H9 (cell line): Measurements from ENCODE around the gene GPAT3. TPM values are rescaled to one million over a fixed set of nuclear protein-coding genes. Genes with fewer than 3 reads are reported as not detected.

ENCODE experiments used
- DNase-seq: peaks from one replicate; pipeline ENCODE4 v3.0.0-alpha.2; 2017
- H2AFZ ChIP-seq: one replicate; pipeline ENCODE4 v1.6.1; 2013; ENCODE audit warnings: mild to moderate bottlenecking, low read length, control low read depth, moderate library complexity
- H2AK5ac ChIP-seq: 2 replicates; pipeline ENCODE4 v1.6.1; 2013; ENCODE audit warnings: low read length, control low read depth, mixed read lengths; ENCODE audit not compliant: insufficient read length
- H2BK120ac ChIP-seq: one replicate; pipeline ENCODE4 v1.6.1; 2013; ENCODE audit warnings: low read depth, mild to moderate bottlenecking, low read length, control low read depth, inconsistent platforms; ENCODE audit not compliant: poor library complexity, severe bottlenecking
- H2BK12ac ChIP-seq: 2 replicates; pipeline ENCODE4 v1.6.1; 2013; ENCODE audit warnings: low read length, control low read depth, mixed read lengths, low read depth; ENCODE audit not compliant: insufficient read length
- H2BK15ac ChIP-seq: 2 replicates; pipeline ENCODE4 v1.6.1; 2013; ENCODE audit warnings: low read depth, low read length, control low read depth
- H2BK20ac ChIP-seq: one replicate; pipeline ENCODE4 v1.6.1; 2013; ENCODE audit warnings: low read depth, mild to moderate bottlenecking, low read length, control low read depth, inconsistent platforms; ENCODE audit not compliant: poor library complexity, severe bottlenecking
- H2BK5ac ChIP-seq: 2 replicates; pipeline ENCODE4 v1.6.1; 2013; ENCODE audit warnings: low read length, control low read depth, mixed read lengths; ENCODE audit not compliant: insufficient read length
- H3K14ac ChIP-seq: 2 replicates; pipeline ENCODE4 v1.6.1; 2013; ENCODE audit warnings: low read length, control low read depth; ENCODE audit not compliant: insufficient read depth
- H3K18ac ChIP-seq: 2 replicates; pipeline ENCODE4 v1.6.1; 2013; ENCODE audit warnings: low read depth, mild to moderate bottlenecking, mixed read lengths, low read length, control low read depth; ENCODE audit not compliant: insufficient read length
- H3K23ac ChIP-seq: 2 replicates; pipeline ENCODE4 v1.6.1; 2013; ENCODE audit warnings: low read length, control low read depth, mixed read lengths, low read depth; ENCODE audit not compliant: insufficient read length
- H3K23me2 ChIP-seq: 2 replicates; pipeline ENCODE4 v1.6.1; 2013; ENCODE audit warnings: low read depth, mild to moderate bottlenecking, mixed read lengths, low read length, control low read depth; ENCODE audit not compliant: insufficient read length, poor library complexity, severe bottlenecking
- H3K27ac ChIP-seq: 2 replicates; pipeline ENCODE4 v1.5.1; 2013; ENCODE audit warnings: low read length, control low read depth, mixed read lengths, low read depth; ENCODE audit not compliant: insufficient read length
- H3K27me3 ChIP-seq: 2 replicates; pipeline ENCODE4 v1.6.1; 2013; ENCODE audit warnings: low read length, control low read depth, inconsistent platforms; ENCODE audit not compliant: insufficient read depth
- H3K4ac ChIP-seq: 2 replicates; pipeline ENCODE4 v1.6.1; 2013; ENCODE audit warnings: low read depth, mild to moderate bottlenecking, control low read depth, inconsistent platforms, low read length, moderate library complexity
- H3K4me1 ChIP-seq: 2 replicates; pipeline ENCODE4 v1.6.1; 2013; ENCODE audit warnings: low read length, control low read depth, inconsistent platforms; ENCODE audit not compliant: insufficient read depth
- H3K4me2 ChIP-seq: 2 replicates; pipeline ENCODE4 v1.6.1; 2013; ENCODE audit warnings: low read length, control low read depth, mixed read lengths; ENCODE audit not compliant: insufficient read length, insufficient read depth
- H3K56ac ChIP-seq: 2 replicates; pipeline ENCODE4 v1.6.1; 2013; ENCODE audit warnings: low read depth, mild to moderate bottlenecking, mixed read lengths, low read length, control low read depth; ENCODE audit not compliant: insufficient read length
- H3K79me1 ChIP-seq: 2 replicates; pipeline ENCODE4 v1.6.1; 2013; ENCODE audit warnings: low read depth, mild to moderate bottlenecking, moderate library complexity, low read length, control low read depth, inconsistent platforms; ENCODE audit not compliant: insufficient read depth, poor library complexity, severe bottlenecking
- H3K79me2 ChIP-seq: 2 replicates; pipeline ENCODE4 v1.6.1; 2013; ENCODE audit warnings: low read length, control low read depth, inconsistent platforms; ENCODE audit not compliant: insufficient read depth
- H3K9ac ChIP-seq: 2 replicates; pipeline ENCODE4 v1.6.1; 2013; ENCODE audit warnings: low read length, control low read depth, mixed read lengths; ENCODE audit not compliant: insufficient read length; ENCODE audit errors: extremely low read depth
- H3K9me3 ChIP-seq: one replicate; pipeline ENCODE4 v1.6.1; 2013; ENCODE audit warnings: low read depth, low read length, inconsistent platforms; ENCODE audit not compliant: control insufficient read depth
- H3T11ph ChIP-seq: one replicate; pipeline ENCODE4 v1.6.1; 2013; ENCODE audit warnings: mild to moderate bottlenecking, low read length, control low read depth, inconsistent platforms
- H4K20me1 ChIP-seq: one replicate; pipeline ENCODE4 v1.6.1; 2013; ENCODE audit not compliant: control insufficient read depth, insufficient read length, insufficient read depth
- H4K5ac ChIP-seq: 2 replicates; pipeline ENCODE4 v1.6.1; 2013; ENCODE audit warnings: low read depth, mild to moderate bottlenecking, mixed read lengths, low read length, control low read depth; ENCODE audit not compliant: insufficient read length
- H4K8ac ChIP-seq: replicated peaks from 2 replicates; pipeline ENCODE4 v1.6.1; 2013; ENCODE audit warnings: low read length, control low read depth, mixed read lengths, low read depth; ENCODE audit not compliant: insufficient read length
- H4K91ac ChIP-seq: 2 replicates; pipeline ENCODE4 v1.6.1; 2013; ENCODE audit warnings: low read depth, mild to moderate bottlenecking, moderate library complexity, mixed read lengths, low read length, control low read depth; ENCODE audit not compliant: insufficient read length
- H3K27ac Mint-ChIP-seq, 3 experiments: 2 replicates in 2 of 3; 3 replicates in 1 of 3; pipeline ENCODE4 v1.8.0; 2020 to 2021; ENCODE audit warnings: mixed read lengths in 3 of 3, mild to moderate bottlenecking in 1 of 3, moderate library complexity in 1 of 3
- H3K27me3 Mint-ChIP-seq: 2 replicates; pipeline ENCODE4 v1.8.0; 2021; ENCODE audit warnings: low read depth, mild to moderate bottlenecking, moderate library complexity, mixed read lengths
- H3K36me3 Mint-ChIP-seq, 3 experiments: 2 replicates in 2 of 3; 3 replicates in 1 of 3; pipeline ENCODE4 v1.8.0; 2020 to 2021; ENCODE audit warnings: low read depth in 3 of 3, mixed read lengths in 3 of 3; ENCODE audit not compliant: insufficient read depth in 1 of 3
- H3K4me1 Mint-ChIP-seq, 2 experiments: 2 replicates each; pipeline ENCODE4 v1.8.0; 2020; ENCODE audit warnings: mixed read lengths in 2 of 2
- H3K4me3 Mint-ChIP-seq, 2 experiments: 2 replicates in 1 of 2; 3 replicates in 1 of 2; pipeline ENCODE4 v1.8.0; 2020 to 2021; ENCODE audit warnings: mild to moderate bottlenecking in 2 of 2, mixed read lengths in 2 of 2, moderate library complexity in 1 of 2
- H3K9me3 Mint-ChIP-seq, 2 experiments: 2 replicates in 1 of 2; 3 replicates in 1 of 2; pipeline ENCODE4 v1.8.0; 2020; ENCODE audit warnings: mild to moderate bottlenecking in 2 of 2, mixed read lengths in 2 of 2, moderate library complexity in 1 of 2
- CTCF ChIP-seq: fragments of 200-600 bp; sonication (generic); conservative IDR thresholded peaks from 3 replicates; pipeline ENCODE4 v1.8.0; 2021; ENCODE audit warnings: antibody characterized with exemption, mild to moderate bottlenecking
- total RNA-seq: library from RNA; stranded (reverse); gene quantifications from 2 replicates; pipeline ENCODE4 v1.2.1, GENCODE V29; 2021

Gene GPAT3
- total RNA-seq, 1 experiment from 2014 or later, result 1.8 TPM

- Histone ChIP-seq H3K79me2 (no peaks in the 10 kb centered on the region), H3K9me3 (no peaks in the 10 kb centered on the region)
- peaks cover 6 to 9% (median 8%) of the 10 kb centered on the region in 3 experiments; a peak in 6 of 7 replicates for H3K36me3 Mint-ChIP-seq
These were observed 77.1 kb downstream of the GPAT3 start for GRCh38 chr4:83613023-83613422.

More at GRCh38 chr4:83613023-83613422, 77.1 kb downstream of the GPAT3 start:
- Histone ChIP-seq H3K79me1 (no peaks in the 10 kb centered on the region), H3K9ac (no peak overlapping the region), H4K20me1 (no peaks in the 10 kb centered on the region), H3K23me2 (no peaks in the 10 kb centered on the region), H3K4me2 (no peak overlapping the region), H2AK5ac (no peak overlapping the region), H4K91ac (no peak overlapping the region), H3K18ac (no peak overlapping the region), H3K27ac (no peak overlapping the region), H4K5ac (no peak overlapping the region), H2BK120ac (no peak overlapping the region), H4K8ac (no peak overlapping the region), H2AFZ (no peak overlapping the region), H2BK20ac (no peak overlapping the region), H2BK5ac (no peak overlapping the region), H2BK15ac (no peak overlapping the region), H3K4ac (no peak overlapping the region), H3K4me1 (peaks cover 3% of the 10 kb centered on the region; the same call in 1 of the 2 replicates), H3K14ac (no peak overlapping the region), H3K56ac (no peak overlapping the region), H3T11ph (no peak overlapping the region), H3K23ac (no peak overlapping the region), H3K27me3 (no peaks in the 10 kb centered on the region), H2BK12ac (no peak overlapping the region)
- Mint-ChIP-seq H3K9me3 (peaks cover 21 to 28% of the 10 kb centered on the region in 2 experiments), H3K27ac (no peak overlapping the region), H3K4me3 (no peak overlapping the region), H3K27me3 (no peaks in the 10 kb centered on the region; the same call in 1 of the 2 replicates), H3K4me1 (peaks cover 13 to 18% of the 10 kb centered on the region in 2 experiments)
- no peak for TF ChIP-seq CTCF
- no peak for DNase-seq
